GM20000 (cell line): Measurements from ENCODE around the gene KCNIP4.

Experiments
- DNase-seq: peaks from one replicate; pipeline ENCODE4 v3.0.0; 2012; ENCODE audit warnings: low spot score
- TF ChIP-seq, protein P1 (sequence below): IDR thresholded peaks from 2 replicates; pipeline ENCODE4 v1.5.1; 2012; ENCODE audit warnings: mild to moderate bottlenecking, control low read depth; ENCODE audit errors: extremely low read depth, missing control alignments

KCNIP4 gene

DNA sequence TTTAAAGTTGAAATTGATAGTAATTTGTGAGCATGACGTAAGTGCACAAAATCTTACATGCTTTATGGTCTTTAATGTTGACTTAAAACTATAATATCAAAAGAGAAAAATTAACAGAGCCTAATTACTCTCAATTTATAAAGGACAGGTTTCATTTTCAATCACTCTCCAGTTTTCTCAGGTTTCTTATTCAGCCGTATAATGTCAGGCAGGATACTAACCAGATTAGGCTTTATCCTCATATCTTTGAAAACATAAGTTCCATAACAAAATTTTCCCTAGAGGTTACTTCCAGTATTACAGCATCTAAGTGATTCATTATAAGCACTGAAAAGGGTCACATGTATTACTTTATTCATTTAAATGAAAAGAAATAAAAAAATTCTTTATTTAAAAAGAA lies 756.2 kb downstream of the KCNIP4 start:
- TF ChIP-seq, protein P1, sequence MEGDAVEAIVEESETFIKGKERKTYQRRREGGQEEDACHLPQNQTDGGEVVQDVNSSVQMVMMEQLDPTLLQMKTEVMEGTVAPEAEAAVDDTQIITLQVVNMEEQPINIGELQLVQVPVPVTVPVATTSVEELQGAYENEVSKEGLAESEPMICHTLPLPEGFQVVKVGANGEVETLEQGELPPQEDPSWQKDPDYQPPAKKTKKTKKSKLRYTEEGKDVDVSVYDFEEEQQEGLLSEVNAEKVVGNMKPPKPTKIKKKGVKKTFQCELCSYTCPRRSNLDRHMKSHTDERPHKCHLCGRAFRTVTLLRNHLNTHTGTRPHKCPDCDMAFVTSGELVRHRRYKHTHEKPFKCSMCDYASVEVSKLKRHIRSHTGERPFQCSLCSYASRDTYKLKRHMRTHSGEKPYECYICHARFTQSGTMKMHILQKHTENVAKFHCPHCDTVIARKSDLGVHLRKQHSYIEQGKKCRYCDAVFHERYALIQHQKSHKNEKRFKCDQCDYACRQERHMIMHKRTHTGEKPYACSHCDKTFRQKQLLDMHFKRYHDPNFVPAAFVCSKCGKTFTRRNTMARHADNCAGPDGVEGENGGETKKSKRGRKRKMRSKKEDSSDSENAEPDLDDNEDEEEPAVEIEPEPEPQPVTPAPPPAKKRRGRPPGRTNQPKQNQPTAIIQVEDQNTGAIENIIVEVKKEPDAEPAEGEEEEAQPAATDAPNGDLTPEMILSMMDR: no peak
- DNase-seq: no peak

DNA sequence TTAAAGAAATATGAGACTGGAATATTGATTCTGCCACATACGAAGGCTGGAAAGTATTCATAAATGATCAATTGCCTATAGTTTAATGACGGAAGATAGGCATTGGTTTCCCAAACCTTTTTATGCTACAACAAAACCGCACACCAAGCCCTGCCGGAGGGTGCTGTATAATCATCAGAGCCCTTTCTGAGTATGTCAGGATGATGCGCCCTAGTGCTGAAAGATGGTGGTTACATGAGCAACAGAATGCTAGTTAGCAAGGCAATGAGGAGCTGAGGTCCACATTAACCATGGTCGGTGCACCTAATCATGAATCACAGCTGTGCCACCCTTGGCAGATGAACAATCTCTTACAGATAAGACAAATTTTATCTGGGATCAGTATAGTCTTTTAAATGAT lies 757.3 kb downstream of the KCNIP4 start:
- no peak for DNase-seq
- TF ChIP-seq, protein P1: no peak

DNA sequence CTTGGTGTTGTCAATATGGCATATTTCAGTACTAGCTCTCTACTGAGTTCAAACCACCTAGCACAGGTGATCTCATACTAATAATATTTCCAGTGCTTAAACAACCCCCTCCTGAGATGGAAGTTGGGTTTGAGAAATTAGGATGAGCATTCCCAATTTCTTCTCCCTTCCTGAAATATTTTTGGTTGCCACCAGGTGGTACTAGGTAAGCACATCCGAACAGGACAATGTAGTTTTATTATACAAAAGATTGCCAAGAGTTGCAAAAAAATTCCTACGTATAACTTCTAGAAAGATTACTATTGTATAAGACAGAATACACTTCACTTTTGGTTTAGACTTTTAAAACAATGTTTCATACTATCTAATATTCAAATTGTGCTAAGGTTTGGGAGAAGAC lies 763.8 kb downstream of the KCNIP4 start:
- no peak for DNase-seq
- TF ChIP-seq, protein P1: no peak

DNA sequence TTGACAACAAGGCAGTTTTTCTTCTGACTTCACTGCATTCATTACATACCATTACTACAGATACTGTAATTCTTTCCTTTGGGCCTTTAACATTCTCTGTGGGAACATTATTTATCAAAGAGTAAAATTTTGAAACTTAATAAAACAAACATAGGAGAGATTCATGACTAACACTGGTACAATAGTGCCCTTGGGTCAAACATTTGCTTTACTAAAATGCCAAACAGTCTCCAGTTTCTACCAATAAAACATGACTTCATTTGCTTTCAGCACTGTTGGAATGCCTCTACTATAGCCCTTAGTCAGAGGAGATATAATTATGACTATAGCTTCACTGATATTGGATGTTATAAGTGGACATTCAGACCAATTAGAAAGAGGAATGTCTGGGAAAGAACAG lies 766.9 kb downstream of the KCNIP4 start:
- DNase-seq: no peak
- TF ChIP-seq, protein P1: no peak

DNA sequence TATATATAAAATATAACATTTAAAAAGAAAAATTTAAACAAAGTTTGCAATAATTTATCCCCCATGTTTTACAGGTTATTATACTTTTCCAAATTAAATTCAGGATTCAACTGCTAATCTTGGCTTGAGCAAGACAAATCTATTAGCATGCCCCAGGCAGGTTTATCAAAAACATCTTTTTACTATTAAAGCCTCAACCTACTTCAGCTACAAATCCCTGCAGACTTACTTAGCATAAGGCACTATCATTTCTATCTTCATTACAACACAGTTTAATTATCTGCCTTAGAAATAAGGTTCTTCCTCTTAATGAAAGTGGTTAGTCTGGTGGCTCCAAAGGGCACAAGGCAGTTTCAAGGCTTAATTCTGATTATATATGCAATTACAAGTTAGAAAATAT lies 770.7 kb downstream of the KCNIP4 start:
- TF ChIP-seq, protein P1: no peak
- no peak for DNase-seq

DNA sequence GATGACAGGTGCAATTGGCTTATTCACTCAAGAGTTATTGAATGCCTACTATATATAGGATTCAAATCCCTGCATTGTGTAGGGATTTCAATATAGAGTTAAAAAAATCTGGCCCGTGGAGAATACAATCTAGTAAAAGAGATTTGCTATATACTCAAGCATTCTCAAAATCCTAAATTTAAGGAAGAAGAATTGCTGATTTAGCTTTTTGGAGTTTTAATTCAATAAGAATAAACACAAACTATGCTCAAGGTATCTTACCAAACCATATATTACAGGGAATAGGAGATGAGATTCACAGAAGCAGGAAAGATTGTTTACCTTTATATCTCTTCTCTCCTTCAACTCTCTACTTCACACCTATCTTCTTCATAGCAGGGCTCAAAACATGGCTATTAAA lies 771.5 kb downstream of the KCNIP4 start:
- no peak for DNase-seq
- TF ChIP-seq, protein P1: no peak

DNA sequence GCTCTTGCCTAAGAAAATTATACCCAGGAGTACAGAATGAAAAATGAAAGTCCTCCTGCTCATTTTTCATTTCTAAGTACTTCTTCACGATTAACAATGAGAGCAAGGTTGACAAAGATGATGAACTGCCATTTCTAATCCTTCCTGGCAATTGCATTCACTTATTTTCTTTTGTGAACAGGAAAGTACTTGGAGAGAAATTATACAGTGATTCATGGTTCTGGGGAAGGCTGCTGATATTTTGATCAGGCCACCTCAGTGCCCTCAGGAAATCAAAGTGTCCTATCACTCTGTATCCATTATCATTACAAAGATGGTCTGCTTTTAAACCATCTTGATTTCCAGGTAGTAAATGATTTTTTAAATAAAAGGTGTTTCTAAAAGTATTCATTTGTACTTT lies 780.9 kb downstream of the KCNIP4 start:
- TF ChIP-seq, protein P1: no peak
- no peak for DNase-seq
